Large intestine (tissue), 3 donors: ENCODE data around the gene KDM4C. TPM values are rescaled to one million over a fixed set of nuclear protein-coding genes. Genes with fewer than 3 reads are reported as not detected.

Source experiments
- DNase-seq, 2 donors: peaks; one replicate each; pipeline versions ENCODE4 v3.0.0 to v3.0.0-alpha.2; 2013
- H3K27ac ChIP-seq: one replicate; pipeline ENCODE4 v1.5.1; 2013; ENCODE audit warnings: low read length
- H3K27me3 ChIP-seq: 2 replicates; pipeline ENCODE4 v1.6.1; 2013; ENCODE audit warnings: low read length; ENCODE audit not compliant: control insufficient read depth, insufficient read depth
- H3K36me3 ChIP-seq: 2 replicates; pipeline ENCODE4 v1.6.1; 2013; ENCODE audit warnings: low read length; ENCODE audit not compliant: control insufficient read depth, insufficient read depth
- H3K4me1 ChIP-seq: one replicate; pipeline ENCODE4 v1.6.1; 2013; ENCODE audit warnings: low read length; ENCODE audit not compliant: control insufficient read depth, insufficient read depth
- H3K4me3 ChIP-seq: one replicate; pipeline ENCODE4 v1.5.1; 2013; ENCODE audit warnings: low read length
- H3K9me3 ChIP-seq: one replicate; pipeline ENCODE4 v1.6.1; 2013; ENCODE audit warnings: mild to moderate bottlenecking, low read depth, low read length, moderate library complexity; ENCODE audit not compliant: control insufficient read depth
- WGBS: methylation state at CpG from one replicate; pipeline ENCODE4 v1.1.5; 2013; ENCODE audit warnings: low lambda C conversion rate; ENCODE audit not compliant: insufficient coverage; 5-methylcytosine and 5-hydroxymethylcytosine counted together
- polyA plus RNA-seq: library from polyadenylated mRNA; unstranded; fragments of 120-200 nt; gene quantifications from one replicate; pipeline ENCODE4 v1.2.1, GENCODE V29; 2013

The KDM4C gene
- polyA plus RNA-seq, 1 donor = 27.2 TPM

- H3K4me3 ChIP-seq = no peak overlapping the region
- no peaks in the 10 kb centered on the region for H3K9me3 ChIP-seq
- no peak for DNase-seq
- WGBS = 100% methylated on average over 1 of the region's 3 CpGs
- H3K4me1 ChIP-seq = no peaks in the 10 kb centered on the region
- H3K36me3 ChIP-seq = no peaks in the 10 kb centered on the region
- H3K27me3 ChIP-seq = no peaks in the 10 kb centered on the region
- no peak overlapping the region for H3K27ac ChIP-seq
These were observed 340.3 kb downstream of the KDM4C start for GRCh38 chr9:7097785-7098752.

GRCh38 chr9:7103367-7103766 lies 345.6 kb downstream of the KDM4C start:
- H3K27me3 ChIP-seq = no peaks in the 10 kb centered on the region
- H3K9me3 ChIP-seq = no peaks in the 10 kb centered on the region
- peaks cover 12% of the 10 kb centered on the region for H3K36me3 ChIP-seq
- no peak overlapping the region for H3K4me3 ChIP-seq
- DNase-seq = no peak
- no peak overlapping the region for H3K27ac ChIP-seq
- WGBS = 100% methylated on average over 1 of the region's 7 CpGs
- no peaks in the 10 kb centered on the region for H3K4me1 ChIP-seq

GRCh38 chr9:7103771-7104170 lies 346.0 kb downstream of the KDM4C start:
- no peak for DNase-seq
- Histone ChIP-seq H3K27ac (no peak overlapping the region), H3K27me3 (no peaks in the 10 kb centered on the region), H3K4me3 (no peak overlapping the region), H3K36me3 (peaks cover 14% of the 10 kb centered on the region), H3K4me1 (no peaks in the 10 kb centered on the region), H3K9me3 (no peaks in the 10 kb centered on the region)
- no CpG with 5 or more reads among the region's 6 CpGs for WGBS

GRCh38 chr9:7104625-7105024 lies 346.9 kb downstream of the KDM4C start:
- H3K27me3 ChIP-seq = no peaks in the 10 kb centered on the region
- H3K36me3 ChIP-seq = peaks cover 14% of the 10 kb centered on the region
- H3K27ac ChIP-seq = no peak overlapping the region
- DNase-seq = no peak
- no peaks in the 10 kb centered on the region for H3K4me1 ChIP-seq
- no CpG with 5 or more reads among the region's 2 CpGs for WGBS
- H3K4me3 ChIP-seq = no peak overlapping the region
- no peaks in the 10 kb centered on the region for H3K9me3 ChIP-seq

GRCh38 chr9:7105095-7105494 lies 347.3 kb downstream of the KDM4C start:
- no peak for DNase-seq
- H3K4me3 ChIP-seq = no peak overlapping the region
- H3K27me3 ChIP-seq = no peaks in the 10 kb centered on the region
- no peaks in the 10 kb centered on the region for H3K9me3 ChIP-seq
- no peaks in the 10 kb centered on the region for H3K4me1 ChIP-seq
- H3K36me3 ChIP-seq = peaks cover 14% of the 10 kb centered on the region
- no CpG with 5 or more reads among the region's 2 CpGs for WGBS
- no peak overlapping the region for H3K27ac ChIP-seq

GRCh38 chr9:7108936-7109335 lies 351.2 kb downstream of the KDM4C start:
- H3K36me3 ChIP-seq = peaks cover 7% of the 10 kb centered on the region
- H3K4me1 ChIP-seq = no peaks in the 10 kb centered on the region
- H3K4me3 ChIP-seq = no peak overlapping the region

GRCh38 chr9:7111413-7111812 lies 353.6 kb downstream of the KDM4C start:
- 100% methylated on average over 1 of the region's 3 CpGs for WGBS
- Histone ChIP-seq H3K27me3 (no peaks in the 10 kb centered on the region), H3K36me3 (peaks cover 2% of the 10 kb centered on the region), H3K27ac (no peak overlapping the region), H3K4me3 (no peak overlapping the region), H3K4me1 (no peaks in the 10 kb centered on the region), H3K9me3 (no peaks in the 10 kb centered on the region)
- DNase-seq = no peak

More at GRCh38 chr9:7108936-7109335, 351.2 kb downstream of the KDM4C start:
- Histone ChIP-seq H3K27ac (no peak overlapping the region), H3K9me3 (no peaks in the 10 kb centered on the region), H3K27me3 (no peaks in the 10 kb centered on the region)
- DNase-seq = no peak

- no peak for DNase-seq
- no peak overlapping the region for H3K4me3 ChIP-seq
- H3K9me3 ChIP-seq = no peaks in the 10 kb centered on the region
- no peaks in the 10 kb centered on the region for H3K27me3 ChIP-seq
- no CpG with 5 or more reads among the region's 1 CpG for WGBS
- no peaks in the 10 kb centered on the region for H3K36me3 ChIP-seq
- H3K27ac ChIP-seq = no peak overlapping the region
- no peaks in the 10 kb centered on the region for H3K4me1 ChIP-seq
These were observed 357.8 kb downstream of the KDM4C start for GRCh38 chr9:7115606-7116005.

- no peaks in the 10 kb centered on the region for H3K36me3 ChIP-seq
- DNase-seq = no peak
- 86% methylated on average over 1 of the region's 6 CpGs for WGBS
These were observed 360.1 kb downstream of the KDM4C start for GRCh38 chr9:7117676-7118561.

GRCh38 chr9:7118633-7119032 lies 360.9 kb downstream of the KDM4C start:
- Histone ChIP-seq H3K4me3 (no peak overlapping the region), H3K36me3 (peaks cover 2% of the 10 kb centered on the region), H3K27me3 (no peaks in the 10 kb centered on the region), H3K4me1 (no peaks in the 10 kb centered on the region), H3K27ac (no peak overlapping the region), H3K9me3 (no peaks in the 10 kb centered on the region)
- WGBS = no CpG with 5 or more reads among the region's 6 CpGs
- DNase-seq = no peak

More at GRCh38 chr9:7117676-7118561, 360.1 kb downstream of the KDM4C start:
- no peak overlapping the region for H3K27ac ChIP-seq
- no peak overlapping the region for H3K4me3 ChIP-seq
- no peaks in the 10 kb centered on the region for H3K27me3 ChIP-seq
- H3K9me3 ChIP-seq = no peaks in the 10 kb centered on the region
- no peaks in the 10 kb centered on the region for H3K4me1 ChIP-seq
